Panc1 (cell line): ENCODE results near the gene FREM1. TPM values are rescaled to one million over a fixed set of nuclear protein-coding genes. Genes with fewer than 3 reads are reported as not detected.

Source experiments
- ATAC-seq: fragments of 200-7000 bp; cut with Tn5 transposase; 2 replicates; pipeline ENCODE4 v1.9.1; 2020; ENCODE audit warnings: mild to moderate bottlenecking, moderate library complexity
- BruUV-seq: library from RNA; stranded (reverse); fragments of 400-500 nt; replicated peaks from 2 replicates; lab custom pipeline; 2021; lab: Mats Ljungman, UMichigan
- CTCF ChIA-PET: fragments of 300-600 bp; sonication (Branson Sonifier 250); formaldehyde crosslinking; loops from one replicate; lab custom pipeline; 2022; ENCODE audit warnings: antibody characterized with exemption; lab: Charles Lee
- POLR2A ChIA-PET: fragments of 300-600 bp; sonication (Branson Sonifier 250); formaldehyde crosslinking; loops from one replicate; lab custom pipeline; 2022; ENCODE audit warnings: antibody characterized with exemption; lab: Charles Lee
- DNase-seq: peaks from one replicate; pipeline ENCODE4 v3.0.0-alpha.2; 2010; ENCODE audit warnings: low read depth, low spot score
- H3K27ac ChIP-seq: 2 replicates; pipeline ENCODE4 v1.5.1; 2011; ENCODE audit warnings: mild to moderate bottlenecking, low read length, inconsistent platforms
- H3K27me3 ChIP-seq: fragments of 200-500 bp; sonication (Bioruptor generic); 2 replicates; pipeline ENCODE4 v1.6.0; 2014; ENCODE audit warnings: low read length, inconsistent platforms; ENCODE audit not compliant: control insufficient read depth, insufficient read depth
- H3K36me3 ChIP-seq: fragments of 200-500 bp; sonication (Bioruptor generic); 2 replicates; pipeline ENCODE4 v1.5.1; 2014; ENCODE audit warnings: inconsistent platforms, mild to moderate bottlenecking, low read length, moderate library complexity; ENCODE audit not compliant: control insufficient read depth, insufficient read depth
- H3K4me1 ChIP-seq: 2 replicates; pipeline ENCODE4 v1.5.1; 2011; ENCODE audit warnings: inconsistent platforms, mild to moderate bottlenecking, low read length, moderate library complexity; ENCODE audit not compliant: control insufficient read depth, insufficient read depth
- H3K4me3 ChIP-seq, 2 experiments: 2 replicates each; pipeline ENCODE4 v1.5.1; 2011 to 2012; ENCODE audit warnings: low read depth in 2 of 2, low read length in 2 of 2, mild to moderate bottlenecking in 2 of 2, inconsistent platforms in 1 of 2, moderate library complexity in 1 of 2
- H3K9me3 ChIP-seq: fragments of 200-500 bp; sonication (Bioruptor generic); 2 replicates; pipeline ENCODE4 v1.5.1; 2014; ENCODE audit warnings: low read depth, mild to moderate bottlenecking, inconsistent platforms, low read length, moderate library complexity; ENCODE audit not compliant: control insufficient read depth, insufficient read depth
- POLR2AphosphoS5 ChIP-seq: IDR thresholded peaks from 2 replicates; pipeline ENCODE4 v1.6.1; 2012; ENCODE audit warnings: mild to moderate bottlenecking, low read depth, low read length, moderate library complexity
- SIN3A ChIP-seq: IDR thresholded peaks from 2 replicates; pipeline ENCODE4 v1.6.1; 2012; ENCODE audit warnings: low read depth, mild to moderate bottlenecking, low read length, moderate library complexity, borderline replicate concordance; ENCODE audit not compliant: insufficient read depth
- TCF7L2 ChIP-seq: IDR thresholded peaks from 2 replicates; pipeline ENCODE4 v1.6.1; 2011; ENCODE audit warnings: mild to moderate bottlenecking, low read depth, low read length, inconsistent platforms
- in situ Hi-C: cut with HindIII; loops from 2 replicates; pipeline ENCODE4 v1.10.0; 2016; ENCODE audit warnings: low sequenced_read_pairs, low pct_unique_long_range_greater_than_20kb
- intact Hi-C: fragments of 100-400 bp; cut with micrococcal nuclease; formaldehyde crosslinking; loops from one replicate; pipeline ENCODE4 v1.10.0; 2022; ENCODE audit not compliant: unreplicated experiment
- total RNA-seq: library from RNA; stranded (reverse); gene quantifications from one replicate; pipeline ENCODE4 v1.2.1, GENCODE V29; 2021; ENCODE audit not compliant: unreplicated experiment
- TF ChIP-seq, protein P1 (sequence below): fragments of 450-650 bp; IDR thresholded peaks from 2 replicates; pipeline ENCODE4 v1.5.1; 2017; ENCODE audit warnings: mild to moderate bottlenecking
- TF ChIP-seq, protein P2 (sequence below), 2 experiments: IDR thresholded peaks; 2 replicates each; pipeline ENCODE4 v1.6.1; 2011 to 2012; ENCODE audit warnings: low read depth in 2 of 2, control low read depth in 1 of 2, low read length in 1 of 2, mild to moderate bottlenecking in 1 of 2, moderate library complexity in 1 of 2; ENCODE audit not compliant: insufficient read depth in 1 of 2

The FREM1 gene
- total RNA-seq, 1 experiment from 2014 or later: not detected

DNA sequence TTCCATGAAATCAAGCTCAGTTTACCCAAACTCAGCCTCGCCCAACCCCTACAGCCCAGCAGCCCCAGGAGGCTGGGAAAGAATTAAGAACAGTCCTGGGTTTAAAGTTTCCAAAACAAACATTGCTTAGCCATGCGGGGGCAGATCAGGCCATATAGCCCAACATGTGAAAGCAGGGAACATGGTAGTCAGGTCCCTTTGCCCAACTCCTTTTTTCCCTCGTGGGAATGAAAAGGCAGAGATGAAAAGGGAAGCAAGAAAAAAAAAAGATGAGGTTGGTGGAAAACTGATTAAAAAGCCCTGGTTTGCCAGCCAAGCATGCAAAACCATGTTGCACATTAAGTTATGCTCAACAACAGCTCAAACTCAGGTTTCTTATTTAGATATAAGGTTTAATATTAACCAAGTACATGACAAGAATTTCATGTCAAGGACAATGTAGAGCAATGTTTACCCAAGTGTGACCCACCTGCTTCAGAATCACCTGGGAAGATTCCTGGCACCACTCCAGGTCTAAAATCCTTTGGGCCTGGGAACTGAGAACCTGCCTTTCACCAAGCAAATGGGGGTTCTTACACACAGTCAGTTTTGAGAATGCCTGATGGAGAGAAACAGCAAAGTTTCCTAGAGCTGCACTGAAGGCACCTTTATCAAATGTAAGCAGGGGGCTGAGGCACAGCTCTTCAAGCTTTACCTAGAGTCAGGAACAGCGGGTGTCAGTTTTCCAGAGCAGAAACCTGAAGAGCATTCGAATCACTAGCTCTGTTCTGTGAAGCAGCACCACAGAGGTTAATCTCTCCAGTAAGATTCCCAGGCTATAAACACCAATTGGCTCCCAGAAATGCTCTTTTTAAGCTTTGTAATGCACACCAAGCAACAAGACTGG lies 1.7 kb downstream of the FREM1 start:
- in situ Hi-C loops (no loop called here), intact Hi-C loops (no loop called here)
- ATAC-seq: no peak
- Histone ChIP-seq H3K27me3 (no peaks in the 10 kb centered on the region), H3K4me1 (no peaks in the 10 kb centered on the region), H3K36me3 (no peaks in the 10 kb centered on the region), H3K9me3 (no peaks in the 10 kb centered on the region), H3K4me3 (no peak overlapping the region), H3K27ac (no peak overlapping the region)
- CTCF ChIA-PET: no interaction called here
- DNase-seq: no peak
- TF ChIP-seq SIN3A (no peak), POLR2AphosphoS5 (no peak), TCF7L2 (no peak)
- TF ChIP-seq, protein P1, sequence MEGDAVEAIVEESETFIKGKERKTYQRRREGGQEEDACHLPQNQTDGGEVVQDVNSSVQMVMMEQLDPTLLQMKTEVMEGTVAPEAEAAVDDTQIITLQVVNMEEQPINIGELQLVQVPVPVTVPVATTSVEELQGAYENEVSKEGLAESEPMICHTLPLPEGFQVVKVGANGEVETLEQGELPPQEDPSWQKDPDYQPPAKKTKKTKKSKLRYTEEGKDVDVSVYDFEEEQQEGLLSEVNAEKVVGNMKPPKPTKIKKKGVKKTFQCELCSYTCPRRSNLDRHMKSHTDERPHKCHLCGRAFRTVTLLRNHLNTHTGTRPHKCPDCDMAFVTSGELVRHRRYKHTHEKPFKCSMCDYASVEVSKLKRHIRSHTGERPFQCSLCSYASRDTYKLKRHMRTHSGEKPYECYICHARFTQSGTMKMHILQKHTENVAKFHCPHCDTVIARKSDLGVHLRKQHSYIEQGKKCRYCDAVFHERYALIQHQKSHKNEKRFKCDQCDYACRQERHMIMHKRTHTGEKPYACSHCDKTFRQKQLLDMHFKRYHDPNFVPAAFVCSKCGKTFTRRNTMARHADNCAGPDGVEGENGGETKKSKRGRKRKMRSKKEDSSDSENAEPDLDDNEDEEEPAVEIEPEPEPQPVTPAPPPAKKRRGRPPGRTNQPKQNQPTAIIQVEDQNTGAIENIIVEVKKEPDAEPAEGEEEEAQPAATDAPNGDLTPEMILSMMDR: no peak
- TF ChIP-seq, protein P2, sequence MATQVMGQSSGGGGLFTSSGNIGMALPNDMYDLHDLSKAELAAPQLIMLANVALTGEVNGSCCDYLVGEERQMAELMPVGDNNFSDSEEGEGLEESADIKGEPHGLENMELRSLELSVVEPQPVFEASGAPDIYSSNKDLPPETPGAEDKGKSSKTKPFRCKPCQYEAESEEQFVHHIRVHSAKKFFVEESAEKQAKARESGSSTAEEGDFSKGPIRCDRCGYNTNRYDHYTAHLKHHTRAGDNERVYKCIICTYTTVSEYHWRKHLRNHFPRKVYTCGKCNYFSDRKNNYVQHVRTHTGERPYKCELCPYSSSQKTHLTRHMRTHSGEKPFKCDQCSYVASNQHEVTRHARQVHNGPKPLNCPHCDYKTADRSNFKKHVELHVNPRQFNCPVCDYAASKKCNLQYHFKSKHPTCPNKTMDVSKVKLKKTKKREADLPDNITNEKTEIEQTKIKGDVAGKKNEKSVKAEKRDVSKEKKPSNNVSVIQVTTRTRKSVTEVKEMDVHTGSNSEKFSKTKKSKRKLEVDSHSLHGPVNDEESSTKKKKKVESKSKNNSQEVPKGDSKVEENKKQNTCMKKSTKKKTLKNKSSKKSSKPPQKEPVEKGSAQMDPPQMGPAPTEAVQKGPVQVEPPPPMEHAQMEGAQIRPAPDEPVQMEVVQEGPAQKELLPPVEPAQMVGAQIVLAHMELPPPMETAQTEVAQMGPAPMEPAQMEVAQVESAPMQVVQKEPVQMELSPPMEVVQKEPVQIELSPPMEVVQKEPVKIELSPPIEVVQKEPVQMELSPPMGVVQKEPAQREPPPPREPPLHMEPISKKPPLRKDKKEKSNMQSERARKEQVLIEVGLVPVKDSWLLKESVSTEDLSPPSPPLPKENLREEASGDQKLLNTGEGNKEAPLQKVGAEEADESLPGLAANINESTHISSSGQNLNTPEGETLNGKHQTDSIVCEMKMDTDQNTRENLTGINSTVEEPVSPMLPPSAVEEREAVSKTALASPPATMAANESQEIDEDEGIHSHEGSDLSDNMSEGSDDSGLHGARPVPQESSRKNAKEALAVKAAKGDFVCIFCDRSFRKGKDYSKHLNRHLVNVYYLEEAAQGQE (IDR thresholded peaks at IDR 0.05; ENCODE audit: insufficient read depth in 1 of 2, low read depth in 2 of 2, low read length in 1 of 2): no peak
- POLR2A ChIA-PET: no interaction called here
- BruUV-seq: no TSS peak

DNA sequence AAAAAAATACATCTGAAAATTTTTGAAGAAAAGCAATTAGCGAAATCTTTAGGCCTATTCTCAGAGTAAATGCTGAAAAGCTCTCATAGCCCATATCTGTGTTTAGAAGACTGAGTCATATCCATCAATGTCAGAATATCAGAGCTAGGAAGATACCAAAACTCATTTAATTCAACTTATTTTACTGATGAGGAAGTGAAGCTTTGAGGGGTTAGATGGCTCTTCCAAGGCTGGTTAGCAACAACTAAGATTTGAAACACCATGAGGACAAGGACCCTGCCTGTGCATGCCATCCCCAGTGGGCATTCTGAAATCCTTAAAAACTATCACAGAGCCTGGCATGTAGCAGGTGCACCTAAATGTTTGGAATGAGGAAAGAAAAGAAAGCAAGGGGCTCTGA lies 2.5 kb downstream of the FREM1 start:
- POLR2A ChIA-PET: no interaction called here
- H3K27me3 ChIP-seq: no peaks in the 10 kb centered on the region
- no peak overlapping the region for H3K27ac ChIP-seq
- no peaks in the 10 kb centered on the region for H3K4me1 ChIP-seq
- H3K36me3 ChIP-seq: no peaks in the 10 kb centered on the region
- DNase-seq (no peak), ATAC-seq (no peak)
- BruUV-seq: no TSS peak
- TF ChIP-seq, protein P1: no peak
- TF ChIP-seq, protein P2 (IDR thresholded peaks at IDR 0.05; ENCODE audit: insufficient read depth in 1 of 2, low read depth in 2 of 2, low read length in 1 of 2): no peak
- TF ChIP-seq POLR2AphosphoS5 (no peak), TCF7L2 (no peak), SIN3A (no peak)
- CTCF ChIA-PET: no interaction called here
- in situ Hi-C loops: no loop called here
- H3K4me3 ChIP-seq: no peak overlapping the region
- no peaks in the 10 kb centered on the region for H3K9me3 ChIP-seq
- intact Hi-C loops: no loop called here
